OCI-LY1 (cell line): ENCODE results near the gene TNFAIP1.

Source experiments
- H2AFZ ChIP-seq: fragments of 200-600 bp; sonication (generic), shearing (Covaris generic); 2 replicates; pipeline ENCODE4 v1.6.0; 2014; ENCODE audit warnings: antibody characterized with exemption, mild to moderate bottlenecking, low read length
- H3F3A ChIP-seq: fragments of 200-600 bp; sonication (generic), shearing (Covaris generic); 2 replicates; pipeline ENCODE4 v1.6.0; 2014; ENCODE audit warnings: mild to moderate bottlenecking, antibody characterized with exemption, low read length, moderate library complexity; ENCODE audit not compliant: insufficient read depth
- H3K27ac ChIP-seq: fragments of 200-600 bp; sonication (generic); 2 replicates; pipeline ENCODE4 v1.5.1; 2014; ENCODE audit warnings: low read length, mixed run types, mild to moderate bottlenecking, low read depth; ENCODE audit not compliant: poor library complexity, severe bottlenecking
- H3K27me3 ChIP-seq: fragments of 200-600 bp; sonication (generic); 2 replicates; pipeline ENCODE4 v1.6.0; 2014; ENCODE audit warnings: antibody characterized with exemption, mild to moderate bottlenecking, low read length, moderate library complexity; ENCODE audit not compliant: insufficient read depth
- H3K36me3 ChIP-seq: fragments of 200-600 bp; sonication (generic); 2 replicates; pipeline ENCODE4 v1.6.1; 2014; ENCODE audit warnings: mild to moderate bottlenecking, antibody characterized with exemption, low read length, moderate library complexity, mixed read lengths; ENCODE audit not compliant: insufficient read depth
- H3K4me1 ChIP-seq: fragments of 200-600 bp; sonication (generic); 2 replicates; pipeline ENCODE4 v1.5.1; 2014; ENCODE audit warnings: mild to moderate bottlenecking, low read length, moderate library complexity; ENCODE audit not compliant: insufficient read depth, severe bottlenecking
- H3K4me2 ChIP-seq: fragments of 200-600 bp; sonication (generic), shearing (Covaris generic); 2 replicates; pipeline ENCODE4 v1.6.1; 2014; ENCODE audit warnings: low read length
- H3K4me3 ChIP-seq: fragments of 200-600 bp; sonication (generic); 2 replicates; pipeline ENCODE4 v1.5.1; 2014; ENCODE audit warnings: low read length, low read depth, mild to moderate bottlenecking, mixed read lengths; ENCODE audit not compliant: poor library complexity, severe bottlenecking
- H3K79me2 ChIP-seq: fragments of 200-600 bp; shearing (Covaris generic); 2 replicates; pipeline ENCODE4 v1.6.1; 2016; ENCODE audit warnings: mixed run types, low read length, mixed read lengths; ENCODE audit not compliant: insufficient read depth
- H3K9ac ChIP-seq: fragments of 200-600 bp; sonication (generic), shearing (Covaris generic); 2 replicates; pipeline ENCODE4 v1.6.1; 2014; ENCODE audit warnings: mild to moderate bottlenecking, low read length, mixed read lengths
- H3K9me2 ChIP-seq: fragments of 200-600 bp; sonication (generic), shearing (Covaris generic); 2 replicates; pipeline ENCODE4 v1.6.1; 2014; ENCODE audit warnings: low read depth, mild to moderate bottlenecking, low read length, mixed read lengths
- H3K9me3 ChIP-seq: fragments of 200-600 bp; shearing (Covaris generic); 2 replicates; pipeline ENCODE4 v1.6.1; 2014; ENCODE audit warnings: low read length, mixed read lengths
- H4K20me1 ChIP-seq: fragments of 200-600 bp; sonication (generic), shearing (Covaris generic); 2 replicates; pipeline ENCODE4 v1.6.0; 2016; ENCODE audit warnings: mild to moderate bottlenecking, low read length; ENCODE audit not compliant: insufficient read depth
- EZH2 ChIP-seq: fragments of 200-600 bp; sonication (generic), shearing (Covaris generic); IDR thresholded peaks from 2 replicates; pipeline ENCODE4 v1.8.0; 2017; ENCODE audit warnings: borderline replicate concordance, mixed run types, mild to moderate bottlenecking, antibody characterized with exemption, low read length, moderate library complexity, mixed read lengths
- TF ChIP-seq, protein P1 (sequence below): fragments of 200-600 bp; sonication (generic), shearing (Covaris generic); IDR thresholded peaks from 2 replicates; pipeline ENCODE4 v1.5.1; 2017; ENCODE audit warnings: mild to moderate bottlenecking, antibody characterized with exemption, low read length, moderate library complexity, mixed read lengths

TNFAIP1 gene

GRCh38 chr17:28385406-28385805 lies 49.8 kb downstream of the TNFAIP1 start:
- no peak overlapping the region for H3K9ac ChIP-seq
- no peaks in the 10 kb centered on the region for H3K4me1 ChIP-seq
- H3K36me3 ChIP-seq, result no peaks in the 10 kb centered on the region
- TF ChIP-seq, protein P1, sequence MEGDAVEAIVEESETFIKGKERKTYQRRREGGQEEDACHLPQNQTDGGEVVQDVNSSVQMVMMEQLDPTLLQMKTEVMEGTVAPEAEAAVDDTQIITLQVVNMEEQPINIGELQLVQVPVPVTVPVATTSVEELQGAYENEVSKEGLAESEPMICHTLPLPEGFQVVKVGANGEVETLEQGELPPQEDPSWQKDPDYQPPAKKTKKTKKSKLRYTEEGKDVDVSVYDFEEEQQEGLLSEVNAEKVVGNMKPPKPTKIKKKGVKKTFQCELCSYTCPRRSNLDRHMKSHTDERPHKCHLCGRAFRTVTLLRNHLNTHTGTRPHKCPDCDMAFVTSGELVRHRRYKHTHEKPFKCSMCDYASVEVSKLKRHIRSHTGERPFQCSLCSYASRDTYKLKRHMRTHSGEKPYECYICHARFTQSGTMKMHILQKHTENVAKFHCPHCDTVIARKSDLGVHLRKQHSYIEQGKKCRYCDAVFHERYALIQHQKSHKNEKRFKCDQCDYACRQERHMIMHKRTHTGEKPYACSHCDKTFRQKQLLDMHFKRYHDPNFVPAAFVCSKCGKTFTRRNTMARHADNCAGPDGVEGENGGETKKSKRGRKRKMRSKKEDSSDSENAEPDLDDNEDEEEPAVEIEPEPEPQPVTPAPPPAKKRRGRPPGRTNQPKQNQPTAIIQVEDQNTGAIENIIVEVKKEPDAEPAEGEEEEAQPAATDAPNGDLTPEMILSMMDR, result no peak
- no peak for TF ChIP-seq EZH2
- H3K27me3 ChIP-seq, result peaks cover 10% of the 10 kb centered on the region; the same call in 1 of the 2 replicates
- no peaks in the 10 kb centered on the region for H4K20me1 ChIP-seq
- no peak overlapping the region for H3K4me2 ChIP-seq
- H3K79me2 ChIP-seq, result no peaks in the 10 kb centered on the region
- H3K9me2 ChIP-seq, result no peaks in the 10 kb centered on the region
- H3F3A ChIP-seq, result no peaks in the 10 kb centered on the region
- no peak overlapping the region for H3K4me3 ChIP-seq
- no peak overlapping the region for H3K27ac ChIP-seq
- H3K9me3 ChIP-seq, result no peaks in the 10 kb centered on the region
- no peak overlapping the region for H2AFZ ChIP-seq

- no peak overlapping the region for H3K9ac ChIP-seq
- H2AFZ ChIP-seq, result no peak overlapping the region
- H3K4me1 ChIP-seq, result no peaks in the 10 kb centered on the region
- TF ChIP-seq, protein P1, result no peak
- TF ChIP-seq EZH2, result no peak
- H3K79me2 ChIP-seq, result no peaks in the 10 kb centered on the region
- H3K27me3 ChIP-seq, result peaks cover 10% of the 10 kb centered on the region; the same call in 1 of the 2 replicates
- H3K27ac ChIP-seq, result no peak overlapping the region
- H3K4me3 ChIP-seq, result no peak overlapping the region
- no peaks in the 10 kb centered on the region for H4K20me1 ChIP-seq
- H3F3A ChIP-seq, result no peaks in the 10 kb centered on the region
- no peaks in the 10 kb centered on the region for H3K9me2 ChIP-seq
- no peaks in the 10 kb centered on the region for H3K9me3 ChIP-seq
- H3K36me3 ChIP-seq, result no peaks in the 10 kb centered on the region
- no peak overlapping the region for H3K4me2 ChIP-seq
Observed at GRCh38 chr17:28386391-28386790, 50.8 kb downstream of the TNFAIP1 start.

GRCh38 chr17:28388106-28388505 lies 52.5 kb downstream of the TNFAIP1 start:
- Histone ChIP-seq H3K27ac (no peak overlapping the region), H4K20me1 (no peaks in the 10 kb centered on the region), H3K9ac (no peak overlapping the region), H2AFZ (no peak overlapping the region), H3K27me3 (peaks cover 10% of the 10 kb centered on the region; the same call in 1 of the 2 replicates), H3K4me2 (no peak overlapping the region), H3K36me3 (no peaks in the 10 kb centered on the region), H3K9me3 (no peaks in the 10 kb centered on the region), H3K9me2 (no peaks in the 10 kb centered on the region), H3F3A (no peaks in the 10 kb centered on the region), H3K4me1 (no peaks in the 10 kb centered on the region), H3K4me3 (no peak overlapping the region), H3K79me2 (no peaks in the 10 kb centered on the region)
- no peak for TF ChIP-seq EZH2
- TF ChIP-seq, protein P1, result no peak
